GM23338 (cell line): ENCODE data around the gene ALG14. TPM values are rescaled to one million over a fixed set of nuclear protein-coding genes. Genes with fewer than 3 reads are reported as not detected.

Experiments used
- ATAC-seq: fragments of 200-7000 bp; cut with Tn5 transposase; 3 replicates; pipeline ENCODE4 v1.9.1; 2020
- DNase-seq: peaks from one replicate; pipeline ENCODE4 v3.0.0-alpha.2; 2015; ENCODE audit warnings: low spot score
- H2AFZ ChIP-seq: fragments of 200-600 bp; sonication (generic); 2 replicates; pipeline ENCODE4 v1.8.0; 2016; ENCODE audit warnings: antibody characterized with exemption, mild to moderate bottlenecking, moderate library complexity
- H3F3A ChIP-seq: fragments of 200-600 bp; sonication (generic); replicated peaks from 2 replicates; pipeline ENCODE4 v1.8.0; 2017; ENCODE audit warnings: antibody characterized with exemption, mixed run types, low read depth
- H3K27ac ChIP-seq: fragments of 200-600 bp; sonication (generic); 2 replicates; pipeline ENCODE4 v1.6.1; 2016; ENCODE audit warnings: low read depth
- H3K27me3 ChIP-seq: fragments of 200-600 bp; sonication (generic); 2 replicates; pipeline ENCODE4 v1.8.0; 2016; ENCODE audit warnings: mild to moderate bottlenecking, mixed run types, moderate library complexity; ENCODE audit not compliant: insufficient read depth
- H3K36me3 ChIP-seq: fragments of 200-600 bp; sonication (generic); 2 replicates; pipeline ENCODE4 v1.8.0; 2016; ENCODE audit warnings: mild to moderate bottlenecking; ENCODE audit not compliant: insufficient read depth
- H3K4me1 ChIP-seq: fragments of 200-600 bp; sonication (generic); 2 replicates; pipeline ENCODE4 v1.8.0; 2016; ENCODE audit warnings: mild to moderate bottlenecking, moderate library complexity; ENCODE audit not compliant: insufficient read depth
- H3K4me2 ChIP-seq: fragments of 200-600 bp; sonication (generic); 2 replicates; pipeline ENCODE4 v1.7.1; 2017; ENCODE audit warnings: mixed run types
- H3K4me3 ChIP-seq: fragments of 200-600 bp; sonication (generic); 2 replicates; pipeline ENCODE4 v1.6.1; 2016; ENCODE audit warnings: mixed run types
- H3K79me2 ChIP-seq: fragments of 200-600 bp; sonication (generic); replicated peaks from 2 replicates; pipeline ENCODE4 v1.8.0; 2017; ENCODE audit warnings: mild to moderate bottlenecking; ENCODE audit not compliant: insufficient read depth
- H3K9me2 ChIP-seq: fragments of 200-600 bp; sonication (generic); 2 replicates; pipeline ENCODE4 v1.8.0; 2017; ENCODE audit not compliant: insufficient read depth
- H4K20me1 ChIP-seq: fragments of 200-600 bp; sonication (generic); replicated peaks from 2 replicates; pipeline ENCODE4 v1.8.0; 2017; ENCODE audit warnings: mild to moderate bottlenecking; ENCODE audit not compliant: insufficient read depth
- H3K27ac Mint-ChIP-seq: 2 replicates; pipeline ENCODE4 v1.8.0; 2020; ENCODE audit warnings: inconsistent platforms, mild to moderate bottlenecking, moderate library complexity, mixed read lengths
- H3K27me3 Mint-ChIP-seq: 3 replicates; pipeline ENCODE4 v1.8.0; 2022; ENCODE audit warnings: low read depth, mild to moderate bottlenecking, moderate library complexity, mixed read lengths, inconsistent platforms; ENCODE audit not compliant: insufficient read depth, poor library complexity
- H3K36me3 Mint-ChIP-seq: 3 replicates; pipeline ENCODE4 v1.8.0; 2021; ENCODE audit warnings: low read depth, mild to moderate bottlenecking, inconsistent platforms, moderate library complexity, mixed read lengths
- H3K4me1 Mint-ChIP-seq: 3 replicates; pipeline ENCODE4 v1.8.0; 2020; ENCODE audit warnings: mild to moderate bottlenecking, inconsistent platforms, mixed read lengths
- H3K4me3 Mint-ChIP-seq: 3 replicates; pipeline ENCODE4 v1.8.0; 2021; ENCODE audit warnings: moderate library complexity, mild to moderate bottlenecking, inconsistent platforms, mixed read lengths
- H3K9me3 Mint-ChIP-seq: 3 replicates; pipeline ENCODE4 v1.8.0; 2020; ENCODE audit warnings: moderate library complexity, mild to moderate bottlenecking, inconsistent platforms, mixed read lengths
- CREB1 ChIP-seq: fragments of 250-450 bp; sonication (Bioruptor Pico); IDR thresholded peaks from 2 replicates; pipeline ENCODE4 v1.5.0; 2020; ENCODE audit warnings: low read depth, mild to moderate bottlenecking, moderate library complexity
- CTCF ChIP-seq, 2 experiments: fragments of 200-600 bp in 1 of 2; sonication (generic) in 1 of 2; conservative IDR thresholded peaks; 2 replicates each; pipeline versions ENCODE4 v1.5.1 to v1.6.1; 2016 to 2017; ENCODE audit warnings: antibody characterized with exemption in 2 of 2, low read depth in 2 of 2, mild to moderate bottlenecking in 2 of 2, moderate library complexity in 1 of 2
- ETS1 ChIP-seq: IDR thresholded peaks from 2 replicates; pipeline ENCODE4 v1.6.1; 2016; ENCODE audit warnings: antibody characterized with exemption
- EZH2 ChIP-seq: fragments of 200-600 bp; sonication (generic); IDR thresholded peaks from one replicate; pipeline ENCODE4 v1.8.0; 2017; ENCODE audit warnings: antibody characterized with exemption, mild to moderate bottlenecking, low read depth; ENCODE audit not compliant: unreplicated experiment
- EZH2phosphoT487 ChIP-seq: fragments of 200-600 bp; sonication (generic); IDR thresholded peaks from one replicate; pipeline ENCODE4 v1.8.1; 2018; ENCODE audit warnings: antibody characterized with exemption; ENCODE audit not compliant: unreplicated experiment
- JUNB ChIP-seq: IDR thresholded peaks from one replicate; pipeline ENCODE4 v1.6.1; 2016; ENCODE audit warnings: antibody characterized with exemption; ENCODE audit not compliant: unreplicated experiment
- NANOG ChIP-seq: IDR thresholded peaks from 2 replicates; pipeline ENCODE4 v1.6.1; 2016; ENCODE audit warnings: antibody characterized with exemption, borderline replicate concordance
- POLR2AphosphoS5 ChIP-seq: IDR thresholded peaks from 2 replicates; pipeline ENCODE4 v1.6.1; 2016; ENCODE audit warnings: antibody characterized with exemption, low read depth
- REST ChIP-seq: IDR thresholded peaks from one replicate; pipeline ENCODE4 v1.6.1; 2018; ENCODE audit warnings: antibody characterized with exemption; ENCODE audit not compliant: unreplicated experiment
- STAT1 ChIP-seq: IDR thresholded peaks from one replicate; pipeline ENCODE4 v1.6.1; 2016; ENCODE audit warnings: antibody characterized with exemption; ENCODE audit not compliant: unreplicated experiment
- ZNF114 ChIP-seq: fragments of 250-450 bp; sonication (Bioruptor Pico); IDR thresholded peaks from 2 replicates; pipeline ENCODE4 v1.5.0; 2020; ENCODE audit warnings: mild to moderate bottlenecking, moderate library complexity
- ZNF331 ChIP-seq: fragments of 250-450 bp; sonication (Bioruptor Pico); IDR thresholded peaks from 2 replicates; pipeline ENCODE4 v1.5.0; 2020; ENCODE audit warnings: low read depth, mild to moderate bottlenecking, moderate library complexity
- ZNF462 ChIP-seq: fragments of 250-450 bp; sonication (Bioruptor Pico); IDR thresholded peaks from 2 replicates; pipeline ENCODE4 v1.5.0; 2020; ENCODE audit warnings: mild to moderate bottlenecking, moderate library complexity
- polyA plus RNA-seq: library from polyadenylated mRNA; unstranded; fragments of >200 nt; fragmentation: Nextera tagmentation; extraction: Ambion mirVana; gene quantifications from 2 replicates; pipeline ENCODE4 v1.2.1, GENCODE V29; 2016
- total RNA-seq: library from RNA; depleted of rRNA; stranded (reverse); fragments of >200 nt; shearing (Covaris generic); gene quantifications from 2 replicates; pipeline ENCODE4 v1.2.3, GENCODE V29; 2014

Gene ALG14
- total and polyA plus RNA-seq, 2 experiments from 2014 or later = 0.42 to 2.8 TPM

- Mint-ChIP-seq H3K27ac (no peak overlapping the region), H3K36me3 (peaks cover 14% of the 10 kb centered on the region; the same call in 2 of the 3 replicates), H3K27me3 (no peaks in the 10 kb centered on the region), H3K9me3 (peaks cover 4% of the 10 kb centered on the region), H3K4me1 (no peaks in the 10 kb centered on the region), H3K4me3 (no peak overlapping the region)
- peaks cover 13% of the 10 kb centered on the region for H3K9me2 ChIP-seq
- DNase-seq = no peak
- H4K20me1 ChIP-seq = no peaks in the 10 kb centered on the region
- no peak overlapping the region for H3K27ac ChIP-seq
- TF ChIP-seq EZH2phosphoT487 = no peak
- no peak for TF ChIP-seq ZNF114 (CRISPR knock-in tag)
- TF ChIP-seq JUNB = no peak
- TF ChIP-seq STAT1 = no peak
- no peak for TF ChIP-seq POLR2AphosphoS5
- TF ChIP-seq EZH2 = no peak
- TF ChIP-seq ZNF462 (CRISPR knock-in tag) = no peak
- no peak for TF ChIP-seq REST
- no peak for TF ChIP-seq CREB1 (CRISPR knock-in tag)
- no peak for TF ChIP-seq ZNF331
- no peak for TF ChIP-seq ETS1
- no peak for TF ChIP-seq CTCF (conservative IDR thresholded peaks at IDR 0.05; ENCODE audit: low read depth in 2 of 2)
- TF ChIP-seq NANOG = no peak
- no peak overlapping the region for H3K4me2 ChIP-seq
- H3F3A ChIP-seq = no peaks in the 10 kb centered on the region
- no peaks in the 10 kb centered on the region for H3K79me2 ChIP-seq
- H3K36me3 ChIP-seq = no peaks in the 10 kb centered on the region; the same call in 1 of the 2 replicates
- no peaks in the 10 kb centered on the region for H3K4me1 ChIP-seq
- no peak for ATAC-seq
- H2AFZ ChIP-seq = no peak overlapping the region
- H3K4me3 ChIP-seq = no peak overlapping the region
- H3K27me3 ChIP-seq = no peaks in the 10 kb centered on the region
Observed at GRCh38 chr1:95027046-95027445, 45.7 kb downstream of the ALG14 start.
